GM15510 (cell line): ENCODE data around the gene ALDH1A3.

Source experiments
- POLR2A ChIP-seq: IDR thresholded peaks from 3 replicates; pipeline ENCODE4 v1.6.1; 2011; ENCODE audit warnings: borderline replicate concordance; ENCODE audit not compliant: insufficient read length; ENCODE audit errors: extremely low read depth

The ALDH1A3 gene

GRCh38 chr15:100900795-100901169, 21.2 kb downstream of the ALDH1A3 start:
- TF ChIP-seq POLR2A = no peak

DNA sequence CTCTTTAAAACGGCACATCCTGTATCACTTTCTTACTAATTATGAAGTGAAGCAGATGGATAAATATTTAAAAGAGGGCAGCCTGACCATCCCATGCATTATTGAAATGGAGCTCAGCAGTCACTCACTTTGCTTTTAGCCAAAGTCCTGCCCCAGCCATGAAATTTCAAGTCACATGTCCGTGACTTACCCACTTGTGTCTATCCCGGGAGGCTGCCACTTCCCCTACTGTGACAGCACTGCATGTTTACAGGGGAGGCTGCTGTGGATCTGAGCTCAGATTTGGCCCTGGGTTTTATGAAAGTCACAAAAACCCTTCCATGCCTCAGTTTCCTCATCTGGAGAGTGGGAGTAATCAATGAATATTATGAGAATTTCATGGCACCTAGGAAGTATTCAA, 21.7 kb downstream of the ALDH1A3 start:
- TF ChIP-seq POLR2A = no peak

DNA sequence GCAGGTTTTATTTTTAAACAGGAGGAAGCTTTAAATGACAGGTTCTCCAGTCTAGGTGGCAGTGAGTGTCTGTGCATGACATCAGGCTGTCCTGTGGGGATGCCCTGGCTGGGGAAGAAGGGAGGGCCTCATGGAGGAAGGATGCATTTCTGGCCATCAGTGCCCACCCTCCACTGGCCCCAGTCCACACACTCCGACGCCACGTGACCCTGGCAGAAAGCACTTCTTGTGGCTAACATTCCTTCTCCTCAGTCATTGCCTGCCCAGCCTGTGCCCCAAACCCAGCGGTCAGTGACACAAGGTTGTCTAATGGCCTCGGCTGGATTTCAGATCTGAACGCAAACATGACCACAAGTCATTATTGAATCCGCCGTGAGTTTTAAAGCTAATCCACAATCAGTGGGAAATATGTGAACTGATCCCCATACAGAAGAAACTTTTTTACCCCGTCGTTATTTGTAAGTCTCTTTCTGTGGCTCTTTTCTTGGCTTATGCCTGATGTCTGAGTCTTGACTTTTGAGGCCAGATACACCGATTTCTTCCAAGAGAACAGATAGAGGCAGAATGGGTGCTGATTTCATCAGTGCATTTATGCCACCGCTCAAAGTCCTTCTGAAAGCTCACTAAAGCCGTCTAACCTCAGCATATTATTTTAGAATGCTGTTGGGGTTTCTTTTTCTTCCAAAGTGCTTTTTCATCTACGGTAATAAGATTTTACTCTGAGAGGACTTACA, 22.2 kb downstream of the ALDH1A3 start:
- TF ChIP-seq POLR2A = no peak

GRCh38 chr15:100902436-100903167, 23.0 kb downstream of the ALDH1A3 start:
- TF ChIP-seq POLR2A = no peak

GRCh38 chr15:100903168-100903554, 23.5 kb downstream of the ALDH1A3 start:
- no peak for TF ChIP-seq POLR2A

GRCh38 chr15:100905850-100906249, 26.2 kb downstream of the ALDH1A3 start:
- no peak for TF ChIP-seq POLR2A

- TF ChIP-seq POLR2A = no peak
Measured at GRCh38 chr15:100908466-100908865, 28.8 kb downstream of the ALDH1A3 start.

GRCh38 chr15:100909565-100909964, 29.9 kb downstream of the ALDH1A3 start:
- no peak for TF ChIP-seq POLR2A

DNA sequence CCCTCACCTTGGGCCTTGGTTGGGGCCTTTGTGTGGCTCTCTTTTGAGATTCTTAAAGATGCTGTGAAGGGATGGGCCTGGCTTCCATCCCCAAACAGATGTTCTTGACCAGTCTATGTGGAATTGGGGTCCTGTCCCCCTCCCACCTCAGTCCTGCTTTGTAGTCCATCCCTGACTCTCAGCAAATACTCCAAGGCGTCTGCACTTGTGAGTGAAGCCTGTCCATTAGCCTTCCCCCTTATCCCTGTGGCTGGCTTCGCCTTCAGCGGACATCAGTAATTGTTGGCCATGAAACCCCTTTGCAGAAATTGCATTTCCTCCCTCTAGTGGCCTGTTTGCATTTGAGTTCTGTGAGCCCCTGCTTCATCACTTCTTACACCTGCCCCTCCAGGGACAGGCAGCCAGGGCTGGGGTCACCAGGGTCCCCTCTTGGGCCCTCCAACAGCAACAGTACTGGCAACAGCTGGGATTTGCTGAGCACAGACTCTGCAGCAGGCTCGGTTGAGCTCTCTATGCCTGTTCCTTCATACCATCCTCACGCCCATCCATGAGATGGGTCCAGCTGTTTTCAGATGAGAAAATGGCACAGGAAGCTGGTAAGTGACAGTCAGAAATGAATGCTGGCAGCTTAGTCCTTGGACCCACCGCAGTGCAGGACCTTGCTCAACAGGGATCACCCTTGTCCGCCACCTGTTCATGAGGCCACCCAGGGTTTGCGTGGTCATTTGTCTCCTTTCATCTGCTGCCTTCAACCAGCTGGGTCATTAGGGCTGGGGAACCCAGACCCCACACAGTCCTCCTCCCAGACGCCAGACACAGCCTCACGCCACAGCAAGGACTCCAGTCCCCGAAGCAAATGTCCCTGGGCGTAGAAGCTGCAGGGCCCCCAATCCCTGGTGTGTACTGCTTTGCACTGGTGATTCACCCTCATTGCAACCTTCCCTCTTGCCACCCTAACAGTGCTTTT, 30.6 kb downstream of the ALDH1A3 start:
- no peak for TF ChIP-seq POLR2A

GRCh38 chr15:100911086-100911485, 31.5 kb downstream of the ALDH1A3 start:
- no peak for TF ChIP-seq POLR2A

- no peak for TF ChIP-seq POLR2A
Measured at GRCh38 chr15:100913961-100914360, 34.3 kb downstream of the ALDH1A3 start.

DNA sequence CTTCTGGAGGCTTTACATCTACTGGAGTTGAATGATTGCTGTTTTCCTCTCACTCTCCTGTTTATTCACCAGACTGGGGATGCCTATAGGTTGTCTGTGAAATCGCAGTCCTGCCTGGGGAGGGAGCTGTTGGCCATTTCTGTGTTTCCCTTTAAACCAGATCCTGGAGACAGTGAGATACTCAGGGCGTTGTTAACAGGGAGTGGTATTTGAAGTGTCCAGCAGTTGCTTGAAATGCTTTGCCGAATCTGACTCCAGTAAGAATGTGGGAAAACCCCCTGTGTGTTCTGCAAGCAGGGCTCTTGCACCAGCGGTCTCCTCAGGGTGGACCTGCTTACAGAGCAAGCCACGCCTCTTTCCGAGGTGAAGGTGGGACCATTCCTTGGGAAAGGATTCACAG, 35.2 kb downstream of the ALDH1A3 start:
- TF ChIP-seq POLR2A = no peak

DNA sequence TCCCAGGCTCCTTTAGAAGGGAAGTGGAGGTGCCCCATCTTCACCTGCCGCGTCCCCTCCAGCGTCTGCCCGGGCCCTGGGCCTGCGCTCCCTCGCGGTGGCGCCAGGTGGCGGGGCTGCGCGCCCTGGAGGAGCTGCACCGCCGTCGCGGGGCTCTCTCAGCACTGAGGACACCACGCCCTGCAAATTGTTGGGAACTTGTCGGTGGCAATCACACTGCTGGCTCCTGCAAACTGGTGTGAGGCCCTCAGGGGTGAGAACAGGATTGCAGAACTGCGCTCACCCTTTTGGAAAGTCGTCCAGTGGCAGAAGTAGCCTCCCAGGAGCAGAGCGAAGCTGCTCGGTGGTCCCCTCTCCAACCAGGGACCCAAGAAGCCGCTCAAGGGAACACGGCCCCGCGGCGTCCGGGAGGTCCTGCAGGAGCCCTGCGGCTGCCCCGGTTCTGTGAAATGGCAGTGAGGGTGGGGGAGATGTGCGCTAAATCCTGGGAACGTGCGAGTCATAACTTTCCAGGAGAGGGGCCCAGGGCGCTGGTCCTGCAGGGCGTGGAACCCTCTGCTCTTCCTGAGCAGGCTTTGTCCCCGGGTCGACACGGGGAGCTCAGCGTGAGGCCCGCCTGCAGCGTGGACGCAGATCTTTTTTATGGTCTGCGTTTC, 38.5 kb downstream of the ALDH1A3 start:
- peak; percentile 14 for TF ChIP-seq POLR2A

DNA sequence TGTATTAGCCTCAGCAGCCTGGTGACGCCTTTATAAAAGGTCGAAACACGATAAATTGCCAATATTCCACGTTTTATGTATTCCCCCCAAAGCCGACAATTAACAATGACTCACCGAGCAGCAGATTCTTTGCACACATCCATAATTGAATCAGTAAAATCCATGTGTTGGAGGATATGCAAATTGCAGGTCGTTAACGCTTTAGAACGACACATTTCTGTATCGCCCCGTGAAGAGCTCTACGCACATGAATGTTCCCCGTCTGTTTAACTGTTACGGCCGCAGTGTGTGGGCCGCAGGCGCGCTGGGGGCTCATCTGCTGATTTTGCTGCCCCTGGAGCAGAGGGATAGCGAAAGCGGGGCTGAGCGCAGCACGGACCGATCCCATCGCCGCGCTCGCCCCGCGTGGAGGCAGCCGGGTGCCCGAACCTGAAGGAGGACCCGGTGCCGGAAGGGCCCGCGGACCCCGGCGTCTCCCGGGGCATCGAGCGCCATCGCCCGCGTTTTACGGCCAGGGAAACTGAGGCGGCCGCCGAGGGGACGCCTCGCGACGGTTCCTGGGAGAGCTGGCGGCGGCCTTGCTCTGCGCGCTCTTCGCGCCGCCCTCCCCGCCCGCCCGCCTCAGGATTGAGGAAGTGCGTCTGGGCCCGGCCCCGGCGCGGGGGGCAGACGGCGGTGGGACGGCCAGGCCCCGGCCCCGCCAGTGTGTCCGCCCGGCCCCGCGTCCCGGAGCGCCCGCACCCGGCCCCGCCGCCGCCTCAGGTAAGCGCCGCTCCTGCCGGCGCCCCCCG, 39.3 kb downstream of the ALDH1A3 start, which contains the start of gene LRRK1:
LRRK1 (plus strand) TSS at position 668 of the 791 bp plus-strand sequence. CDS start 5,276 bp downstream, outside the sequence.
- peak; percentile 40 for TF ChIP-seq POLR2A
